Measurements from ENCODE around the gene STK32B. TPM values are rescaled to one million over a fixed set of nuclear protein-coding genes. Genes with fewer than 3 reads are reported as not detected.

The STK32B gene
- total RNA-seq, 1 donor from 2014 or later = not detected

- no peaks in the 10 kb centered on the region for H3K4me1 Mint-ChIP-seq
- DNase-seq (no peak), ATAC-seq (ENCODE audit: low read depth) (no peak)
- CTCF ChIA-PET = no interaction called here
- H3K27ac Mint-ChIP-seq = no peak overlapping the region
- intact Hi-C loops (cut with micrococcal nuclease) = no loop called here
- H3K27me3 Mint-ChIP-seq = no peaks in the 10 kb centered on the region
- TF ChIP-seq CTCF (IDR thresholded peaks at IDR 0.05) = no peak
- H3K4me3 Mint-ChIP-seq = no peak overlapping the region
- POLR2A ChIA-PET = no interaction called here
- no peaks in the 10 kb centered on the region for H3K36me3 Mint-ChIP-seq (ENCODE audit: low read depth)
- H3K9me3 Mint-ChIP-seq = peaks cover under 1% of the 10 kb centered on the region
Measured at GRCh38 chr4:5423670-5424069, 372.4 kb downstream of the STK32B start.

GRCh38 chr4:5424211-5424610 is 372.9 kb downstream of the STK32B start:
- ATAC-seq (ENCODE audit: low read depth) = no peak
- no peak overlapping the region for H3K4me3 Mint-ChIP-seq
- CTCF ChIA-PET = no interaction called here
- H3K27ac Mint-ChIP-seq = no peak overlapping the region
- H3K36me3 Mint-ChIP-seq (ENCODE audit: low read depth) = no peaks in the 10 kb centered on the region
- no peaks in the 10 kb centered on the region for H3K4me1 Mint-ChIP-seq
- no peak for TF ChIP-seq CTCF (IDR thresholded peaks at IDR 0.05)
- H3K27me3 Mint-ChIP-seq = no peaks in the 10 kb centered on the region
- H3K9me3 Mint-ChIP-seq = no peaks in the 10 kb centered on the region
- POLR2A ChIA-PET = no interaction called here
- intact Hi-C loops (cut with micrococcal nuclease) = no loop called here
- no peak for DNase-seq

GRCh38 chr4:5424901-5425300 is 373.6 kb downstream of the STK32B start:
- no peak for TF ChIP-seq CTCF (IDR thresholded peaks at IDR 0.05)
- intact Hi-C loops (cut with micrococcal nuclease) = no loop called here
- POLR2A ChIA-PET = no interaction called here
- CTCF ChIA-PET = no interaction called here
- H3K27me3 Mint-ChIP-seq = no peaks in the 10 kb centered on the region
- ATAC-seq (ENCODE audit: low read depth) (no peak), DNase-seq (no peak)
- H3K9me3 Mint-ChIP-seq = peaks cover under 1% of the 10 kb centered on the region
- H3K4me1 Mint-ChIP-seq = no peaks in the 10 kb centered on the region
- no peak overlapping the region for H3K27ac Mint-ChIP-seq
- H3K36me3 Mint-ChIP-seq (ENCODE audit: low read depth) = no peaks in the 10 kb centered on the region
- H3K4me3 Mint-ChIP-seq = no peak overlapping the region

GRCh38 chr4:5429747-5430146 is 378.5 kb downstream of the STK32B start:
- Mint-ChIP-seq H3K27ac (no peak overlapping the region), H3K36me3 (ENCODE audit: low read depth) (no peaks in the 10 kb centered on the region), H3K4me1 (no peaks in the 10 kb centered on the region), H3K4me3 (no peak overlapping the region), H3K27me3 (peaks cover 3% of the 10 kb centered on the region), H3K9me3 (peaks cover 7% of the 10 kb centered on the region)
- intact Hi-C loops (cut with micrococcal nuclease) = no loop called here
- DNase-seq = no peak
- ChIA-PET CTCF (no interaction called here), POLR2A (no interaction called here)
- no peak for ATAC-seq (ENCODE audit: low read depth)
- no peak for TF ChIP-seq CTCF (IDR thresholded peaks at IDR 0.05)

GRCh38 chr4:5433196-5433595 is 381.9 kb downstream of the STK32B start:
- Mint-ChIP-seq H3K4me3 (no peak overlapping the region), H3K36me3 (ENCODE audit: low read depth) (no peaks in the 10 kb centered on the region), H3K27me3 (peaks cover 3% of the 10 kb centered on the region), H3K27ac (no peak overlapping the region), H3K9me3 (peaks cover 8% of the 10 kb centered on the region), H3K4me1 (no peaks in the 10 kb centered on the region)
- POLR2A ChIA-PET = no interaction called here
- DNase-seq = no peak
- no peak for TF ChIP-seq CTCF (IDR thresholded peaks at IDR 0.05)
- no peak for ATAC-seq (ENCODE audit: low read depth)
- intact Hi-C loops (cut with micrococcal nuclease) = no loop called here
- CTCF ChIA-PET = no interaction called here

Data from activated B cell treated with CpG ODN at 0.5 μM for 24 hours (primary cell).